ENCODE data around the gene GNB1. TPM values are rescaled to one million over a fixed set of nuclear protein-coding genes. Genes with fewer than 3 reads are reported as not detected.
"Not testable (repeated sequence)": the region's sequence is repeated elsewhere in the genome, so short reads cannot be mapped to it uniquely, and the experiment has no call there.

Gene GNB1
- total and polyA plus RNA-seq, 2 experiments from 2014 or later = 85.5 to 196 TPM

- Histone ChIP-seq H3K4me3 (no peak overlapping the region), H3K9me3 (ENCODE audit: low read depth) (no peaks in the 10 kb centered on the region), H3K4me1 (ENCODE audit: low read depth) (no peaks in the 10 kb centered on the region), H3K27me3 (no peaks in the 10 kb centered on the region), H3K27ac (no peak overlapping the region), H3K36me3 (peaks cover 12% of the 10 kb centered on the region)
- DNase-seq (ENCODE audit: low read depth in 1 of 2, low spot score in 1 of 2) = no peak
- TF ChIP-seq CTCF (IDR thresholded peaks at IDR 0.05; ENCODE audit: low read depth, low read length) = no peak
These were observed 136.7 kb downstream of the GNB1 start for GRCh38 chr1:1754051-1754815.

- Histone ChIP-seq H3K27me3 (no peaks in the 10 kb centered on the region), H3K4me1 (ENCODE audit: low read depth) (no peaks in the 10 kb centered on the region), H3K27ac (no peak overlapping the region), H3K36me3 (peaks cover 12% of the 10 kb centered on the region), H3K9me3 (ENCODE audit: low read depth) (no peaks in the 10 kb centered on the region), H3K4me3 (no peak overlapping the region)
- TF ChIP-seq CTCF (IDR thresholded peaks at IDR 0.05; ENCODE audit: low read depth, low read length) = no peak
- no peak for DNase-seq (ENCODE audit: low read depth in 1 of 2, low spot score in 1 of 2)
These were observed 137.3 kb downstream of the GNB1 start for GRCh38 chr1:1753607-1754005.

DNA sequence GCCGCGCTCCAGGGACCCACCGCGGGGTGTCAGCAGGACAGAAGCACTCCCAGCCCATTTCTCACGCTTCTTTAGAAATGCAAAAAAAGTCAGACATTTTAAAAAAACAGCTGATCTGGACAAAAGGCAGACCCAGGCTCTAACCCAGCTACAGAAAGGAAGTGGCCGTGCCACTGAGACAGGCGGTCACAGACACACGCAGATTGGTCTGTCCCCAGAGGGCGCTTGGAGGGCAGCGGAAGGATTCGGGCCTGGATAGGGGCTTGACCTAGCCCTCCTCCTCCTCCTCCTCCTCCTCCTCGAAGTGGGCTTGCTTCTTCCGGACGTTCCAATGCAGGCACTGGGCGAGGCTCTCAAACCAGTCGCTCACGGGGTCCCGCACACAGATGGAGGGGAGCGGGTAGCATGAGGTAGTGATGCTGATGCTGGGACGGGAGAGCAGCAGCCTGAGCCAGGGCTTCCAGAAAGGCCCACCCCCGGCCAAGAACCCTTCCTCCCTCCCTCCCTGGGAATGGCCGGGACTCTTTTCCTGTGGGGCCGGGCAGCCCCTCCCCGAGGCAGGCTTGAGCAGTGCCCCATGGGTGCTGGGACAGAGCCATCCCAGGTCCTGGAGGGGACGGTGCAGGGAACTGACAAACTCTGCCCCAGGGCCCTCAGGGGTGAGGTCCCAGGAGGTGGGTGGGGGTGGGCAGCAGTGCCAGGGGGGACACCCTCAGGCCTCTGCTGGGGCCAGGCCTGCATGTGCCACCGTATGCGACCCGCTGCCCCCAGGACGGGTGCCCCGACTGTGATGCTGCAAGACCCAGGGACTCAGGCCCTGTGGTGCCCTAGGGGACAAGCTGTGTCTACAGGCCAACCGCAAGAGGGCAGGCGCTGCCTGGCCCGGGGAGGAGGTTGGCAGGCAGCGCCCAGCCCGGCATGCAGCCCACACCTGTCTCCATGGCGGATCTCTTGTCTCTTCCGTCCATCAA lies 138.0 kb downstream of the GNB1 start:
- no peaks in the 10 kb centered on the region for H3K9me3 ChIP-seq (ENCODE audit: low read depth)
- H3K36me3 ChIP-seq = peaks cover 12% of the 10 kb centered on the region
- no peak for TF ChIP-seq CTCF (IDR thresholded peaks at IDR 0.05; ENCODE audit: low read depth, low read length)
- H3K27me3 ChIP-seq = no peaks in the 10 kb centered on the region
- DNase-seq (ENCODE audit: low read depth in 1 of 2, low spot score in 1 of 2) = no peak
- H3K4me3 ChIP-seq = no peak overlapping the region
- H3K27ac ChIP-seq = no peak overlapping the region
- no peaks in the 10 kb centered on the region for H3K4me1 ChIP-seq (ENCODE audit: low read depth)

GRCh38 chr1:1752190-1752589 lies 138.7 kb downstream of the GNB1 start:
- Histone ChIP-seq H3K4me1 (ENCODE audit: low read depth) (no peaks in the 10 kb centered on the region), H3K27ac (no peak overlapping the region), H3K36me3 (peaks cover 12% of the 10 kb centered on the region), H3K9me3 (ENCODE audit: low read depth) (no peaks in the 10 kb centered on the region), H3K27me3 (no peaks in the 10 kb centered on the region), H3K4me3 (no peak overlapping the region)
- TF ChIP-seq CTCF (IDR thresholded peaks at IDR 0.05; ENCODE audit: low read depth, low read length) = no peak
- DNase-seq (ENCODE audit: low read depth in 1 of 2, low spot score in 1 of 2) = no peak

GRCh38 chr1:1749941-1750340 lies 140.9 kb downstream of the GNB1 start:
- H3K27ac ChIP-seq; H3K27me3 ChIP-seq; H3K9me3 ChIP-seq (ENCODE audit: low read depth); H3K36me3 ChIP-seq; H3K4me3 ChIP-seq; H3K4me1 ChIP-seq (ENCODE audit: low read depth); DNase-seq (ENCODE audit: low read depth in 1 of 2, low spot score in 1 of 2): not testable (repeated sequence)

Measured in cardiac muscle cell (in vitro differentiated cells and primary cell).